HFFc6 (cell line): ENCODE results near the gene CAMLG. TPM values are rescaled to one million over a fixed set of nuclear protein-coding genes. Genes with fewer than 3 reads are reported as not detected.
A peak's percentile ranks its signal among the peaks of the same experiment; 100 is the strongest.

Experiments used
- DNase-seq: peaks from one replicate; pipeline ENCODE4 v3.0.0-alpha.2; 2018
- H3K27ac Mint-ChIP-seq: 2 replicates; pipeline ENCODE4 v1.8.0; 2020; ENCODE audit warnings: mild to moderate bottlenecking, mixed read lengths
- H3K27me3 Mint-ChIP-seq: 2 replicates; pipeline ENCODE4 v1.8.0; 2021; ENCODE audit warnings: mild to moderate bottlenecking, moderate library complexity, mixed read lengths; ENCODE audit not compliant: insufficient read depth
- H3K36me3 Mint-ChIP-seq: 2 replicates; pipeline ENCODE4 v1.8.0; 2021; ENCODE audit warnings: low read depth, mixed read lengths
- H3K4me1 Mint-ChIP-seq: 2 replicates; pipeline ENCODE4 v1.8.0; 2020; ENCODE audit warnings: low read depth, mixed read lengths
- H3K4me3 Mint-ChIP-seq: 2 replicates; pipeline ENCODE4 v1.8.0; 2020; ENCODE audit warnings: mild to moderate bottlenecking, moderate library complexity, mixed read lengths
- H3K9me3 Mint-ChIP-seq: 2 replicates; pipeline ENCODE4 v1.8.0; 2020; ENCODE audit warnings: mild to moderate bottlenecking, mixed read lengths
- CTCF ChIP-seq: fragments of 200-600 bp; sonication (generic); IDR thresholded peaks from 2 replicates; pipeline ENCODE4 v1.5.0; 2021; ENCODE audit warnings: antibody characterized with exemption, mild to moderate bottlenecking
- total RNA-seq, 6 experiments: library from RNA; stranded (reverse); fragmentation: NEBNext Ultra II Directional; extraction: Animal tissue kit (Norgen Biotek cat#: 25700); gene quantifications; 2 replicates in 1 of 6; 3 replicates in 5 of 6; pipeline ENCODE4 v1.2.3, GENCODE V29; 2021

The CAMLG gene
- total RNA-seq, 6 experiments from 2014 or later = 25.2 to 35.1 (median 26.3) TPM

DNA sequence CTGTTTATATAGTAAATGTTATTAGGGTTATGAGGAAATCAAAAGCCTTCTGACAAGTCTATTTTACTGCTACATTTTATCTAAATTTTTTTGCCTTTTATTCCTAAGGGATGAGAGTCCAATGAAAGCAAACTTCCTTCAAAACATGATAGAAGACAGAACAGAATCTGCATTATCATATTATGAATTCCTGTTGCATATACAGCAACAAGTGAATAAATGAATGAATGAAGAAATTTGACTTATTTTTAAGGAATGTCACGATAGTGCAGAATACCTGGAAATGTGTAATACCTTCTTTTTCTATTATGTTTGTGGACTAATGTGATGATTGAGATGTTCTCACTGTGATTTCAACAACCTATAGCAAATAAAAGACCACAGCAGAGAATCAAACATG, 13.5 kb upstream of the CAMLG start:
- H3K9me3 Mint-ChIP-seq = no peaks in the 10 kb centered on the region
- H3K36me3 Mint-ChIP-seq = peaks cover 13% of the 10 kb centered on the region; the same call in 1 of the 2 replicates
- H3K27me3 Mint-ChIP-seq = peaks cover 3% of the 10 kb centered on the region; the same call in 1 of the 2 replicates
- no peak for DNase-seq
- no peak for TF ChIP-seq CTCF
- H3K27ac Mint-ChIP-seq = no peak overlapping the region
- no peaks in the 10 kb centered on the region for H3K4me1 Mint-ChIP-seq
- no peak overlapping the region for H3K4me3 Mint-ChIP-seq

DNA sequence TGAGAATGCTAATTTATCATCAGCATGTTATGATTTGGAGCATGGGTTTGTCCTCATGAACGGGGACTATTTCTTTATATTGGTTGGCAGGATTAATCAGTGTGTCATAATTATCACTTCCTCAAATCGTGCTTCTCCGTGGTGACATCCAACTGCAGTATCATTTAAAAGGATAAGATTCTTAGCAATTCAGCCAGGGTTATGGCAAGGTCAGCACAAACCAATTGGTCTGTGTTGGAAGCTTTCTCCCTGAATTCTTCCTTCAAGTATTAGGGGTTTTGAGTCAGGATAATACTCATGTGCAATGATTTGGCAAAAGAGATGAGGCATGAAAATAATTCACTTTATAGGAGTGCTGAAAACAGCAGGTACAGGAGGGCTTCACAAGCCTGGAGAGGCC, 5.5 kb upstream of the CAMLG start:
- no peak for TF ChIP-seq CTCF
- Mint-ChIP-seq H3K36me3 (no peaks in the 10 kb centered on the region), H3K27ac (no peak overlapping the region), H3K4me3 (no peak overlapping the region), H3K9me3 (no peaks in the 10 kb centered on the region), H3K27me3 (no peaks in the 10 kb centered on the region; the same call in 1 of the 2 replicates), H3K4me1 (0 out of 2 replicates have a peak, but pooled peaks cover 5% of the 10 kb centered on the region)
- DNase-seq = no peak

GRCh38 chr5:134735243-134735642, 3.1 kb upstream of the CAMLG start:
- H3K36me3 Mint-ChIP-seq = no peaks in the 10 kb centered on the region; the same call in 1 of the 2 replicates
- no peak overlapping the region for H3K27ac Mint-ChIP-seq
- no peak for TF ChIP-seq CTCF
- no peak for DNase-seq
- peaks cover 2% of the 10 kb centered on the region for H3K27me3 Mint-ChIP-seq
- H3K4me3 Mint-ChIP-seq = no peak overlapping the region
- peaks cover 14% of the 10 kb centered on the region for H3K4me1 Mint-ChIP-seq
- H3K9me3 Mint-ChIP-seq = no peaks in the 10 kb centered on the region

- no peak for DNase-seq
- Mint-ChIP-seq H3K36me3 (peaks cover 3% of the 10 kb centered on the region; the same call in 1 of the 2 replicates), H3K4me1 (peaks cover 14% of the 10 kb centered on the region), H3K4me3 (no peak overlapping the region), H3K9me3 (no peaks in the 10 kb centered on the region), H3K27me3 (peaks cover 2% of the 10 kb centered on the region), H3K27ac (no peak overlapping the region)
- no peak for TF ChIP-seq CTCF
Observed at GRCh38 chr5:134736173-134736812, 2.1 kb upstream of the CAMLG start.

DNA sequence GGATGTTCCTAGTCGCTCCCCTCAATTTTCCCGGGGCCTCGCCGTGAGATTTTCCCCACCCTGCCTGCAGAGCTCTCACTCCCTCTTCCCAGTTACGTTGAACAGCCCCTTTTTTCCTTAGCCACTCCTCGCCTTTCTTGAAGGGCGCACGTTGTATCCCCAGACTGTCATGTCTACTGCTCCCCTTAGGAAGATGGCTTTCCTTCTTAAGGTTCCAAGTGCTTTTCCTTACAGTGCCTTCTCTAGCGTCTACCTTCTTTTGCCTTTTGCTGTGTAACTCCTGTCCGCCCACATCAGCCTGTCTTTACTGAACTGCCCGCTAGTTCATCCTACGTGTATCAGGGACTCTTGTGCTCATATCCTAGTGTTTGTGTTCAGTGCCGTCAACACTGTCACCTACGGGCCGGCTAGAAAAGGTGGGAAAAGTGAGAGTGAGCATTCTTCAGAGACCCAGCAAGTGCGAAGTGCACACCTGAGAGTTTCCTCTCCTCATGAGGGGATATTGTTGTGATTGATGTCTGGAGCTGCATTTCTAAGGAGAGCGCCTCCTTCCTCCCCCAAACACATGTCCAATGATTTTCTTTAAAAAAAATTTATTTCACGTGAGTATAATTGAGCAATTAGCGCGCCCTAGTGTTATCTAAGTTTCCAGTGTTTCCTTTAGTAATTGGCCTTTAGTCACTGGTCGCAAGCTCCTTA, 764 bp downstream of the CAMLG start:
- DNase-seq = peak; percentile 42
- Mint-ChIP-seq H3K27ac (peak overlapping the region; percentile 98), H3K27me3 (peaks cover 2% of the 10 kb centered on the region), H3K4me3 (peak overlapping the region; percentile 98), H3K9me3 (no peaks in the 10 kb centered on the region), H3K36me3 (peaks cover 16% of the 10 kb centered on the region; the same call in 1 of the 2 replicates), H3K4me1 (peaks cover 14% of the 10 kb centered on the region)
- peak; percentile 57 for TF ChIP-seq CTCF
